Stimulated activated CD8-positive, alpha-beta memory T cell treated with anti-CD3 and anti-CD28 coated beads, Interleukin-2, amount 100 ng/mL, for 1 hour (primary cell): ENCODE data around the gene SDSL.

Source experiments
- DNase-seq, 2 donors: peaks; one replicate each; pipeline ENCODE4 v3.0.0-alpha.2; 2020; ENCODE audit warnings: low read depth in 2 of 2

SDSL gene

GRCh38 chr12:113396828-113397496 is 25.2 kb upstream of the SDSL start:
- no peak for DNase-seq

- no peak for DNase-seq
Measured at GRCh38 chr12:113397497-113398197, 24.5 kb upstream of the SDSL start.

GRCh38 chr12:113398346-113399290 is 23.6 kb upstream of the SDSL start:
- DNase-seq, result no peak

GRCh38 chr12:113399490-113399889 is 22.7 kb upstream of the SDSL start:
- DNase-seq, result no peak

GRCh38 chr12:113400362-113400761 is 21.8 kb upstream of the SDSL start:
- no peak for DNase-seq

- DNase-seq, result no peak
Measured at GRCh38 chr12:113401066-113402000, 20.8 kb upstream of the SDSL start.

- DNase-seq, result no peak
Measured at GRCh38 chr12:113402586-113403260, 19.5 kb upstream of the SDSL start.

- no peak for DNase-seq
Measured at GRCh38 chr12:113403435-113404415, 18.5 kb upstream of the SDSL start, which contains the start of gene SDS. TSS of gene SDS (minus strand) at chr12:113403887. CDS start at chr12:113399708, 4,179 bp downstream.

GRCh38 chr12:113405694-113406093 is 16.5 kb upstream of the SDSL start:
- DNase-seq, result no peak

GRCh38 chr12:113407931-113408600 is 14.1 kb upstream of the SDSL start:
- DNase-seq, result no peak

- no peak for DNase-seq
Measured at GRCh38 chr12:113408756-113409298, 13.4 kb upstream of the SDSL start.

GRCh38 chr12:113409462-113410124 is 12.6 kb upstream of the SDSL start:
- DNase-seq, result no peak

- DNase-seq, result no peak
Measured at GRCh38 chr12:113413488-113413939, 8.7 kb upstream of the SDSL start.

GRCh38 chr12:113414519-113415038 is 7.6 kb upstream of the SDSL start:
- no peak for DNase-seq

GRCh38 chr12:113416091-113416754 is 6.0 kb upstream of the SDSL start:
- no peak for DNase-seq

GRCh38 chr12:113418213-113418879 is 3.8 kb upstream of the SDSL start:
- DNase-seq, result no peak
